ENCODE results near the gene TRMO. TPM values are rescaled to one million over a fixed set of nuclear protein-coding genes. Genes with fewer than 3 reads are reported as not detected.

TRMO gene
- total and polyA plus RNA-seq, 9 of the 15 experiments (the other 6 are each of a cell fraction or from before 2014, with no cell fraction given): 5.6 to 22.4 (median 16.2) TPM

GRCh38 chr9:97889941-97890887 is 32.1 kb downstream of the TRMO start:
- peak; percentile 70 for FAIRE-seq
- CTCF ChIA-PET (ENCODE audit: low intra/inter-chr PET ratio): interaction anchor here (1.0 to 1.1 kb wide), 2 partner anchors 11 to 374 kb away, joined by 3 read pairs; no protein-coding TSS in a partner anchor
- Histone ChIP-seq H3K4me1 (replicated peaks in 1 of 2; ENCODE audit: control insufficient read depth in 2 of 2, insufficient read depth in 2 of 2, low read length in 2 of 2) (no peaks in the 10 kb centered on the region), H3K79me2 (ENCODE audit: control insufficient read depth, insufficient read depth, low read length) (no peaks in the 10 kb centered on the region), H3K9ac (ENCODE audit: insufficient read depth in 1 of 2, low read depth in 2 of 2, low read length in 2 of 2) (no peak overlapping the region), H2AFZ (ENCODE audit: low read depth, low read length) (peak overlapping the region; percentile 53; the same call in 1 of the 2 replicates), H4K20me1 (replicated peaks; ENCODE audit: control insufficient read depth, insufficient read depth, low read length) (no peaks in the 10 kb centered on the region), H3K9me1 (ENCODE audit: control insufficient read depth, insufficient read depth, low read length) (no peaks in the 10 kb centered on the region), H3K27ac (ENCODE audit: extremely low read depth, low read depth, low read length) (no peak overlapping the region), H3K36me3 (ENCODE audit: control insufficient read depth, insufficient read depth, low read length) (no peaks in the 10 kb centered on the region), H3K27me3 (ENCODE audit: control insufficient read depth in 2 of 2, insufficient read depth in 2 of 2, low read length in 2 of 2) (peaks cover 14 to 27% of the 10 kb centered on the region in 2 experiments; a peak in 4 of 5 replicates), H3K4me3 (no peak overlapping the region), H3K4me2 (ENCODE audit: insufficient read depth, low read length) (no peak overlapping the region), H3K9me3 (replicated peaks; ENCODE audit: control insufficient read depth, insufficient read depth, low read depth, low read length) (no peaks in the 10 kb centered on the region; the same call in 1 of the 2 replicates)
- no TSS peak for BruUV-seq (replicated peaks)
- ATAC-seq: peak; percentile 92
- intact Hi-C loops (cut with micrococcal nuclease): loop anchor here (10.0 kb wide), 1 partner anchor 425 kb away; no protein-coding TSS in a partner anchor
- 8% methylated on average over 9 of the region's 9 CpGs for WGBS (ENCODE audit: insufficient coverage, low coverage, missing lambda C conversion rate)
- peak; percentile 69 to 83 (median 80) for DNase-seq (ENCODE audit: extremely low read depth in 1 of 4, low spot score in 3 of 4)
- in situ Hi-C loops (cut with MboI): loop anchor here (10.0 kb wide), 1 partner anchor 165 kb away; no protein-coding TSS in a partner anchor
- POLR2A ChIA-PET: interaction anchor here (0.6 to 1.5 kb wide), 10 partner anchors 10 to 243 kb away, joined by 3 to 5 read pairs (median 3); no protein-coding TSS in a partner anchor
- TF ChIP-seq YY1 (IDR thresholded peaks at IDR 0.05; ENCODE audit: borderline replicate concordance in 1 of 3, control insufficient read depth in 1 of 3, extremely low read depth in 1 of 3, insufficient read depth in 3 of 3, insufficient read length in 1 of 3, insufficient replicate concordance in 2 of 3, low read depth in 1 of 3, low read length in 2 of 3) (peak in 1 of 3 experiments; percentile 41), JUND (IDR thresholded peaks at IDR 0.05; ENCODE audit: borderline replicate concordance, low read depth, low read length) (no peak), JUND (tag; IDR thresholded peaks at IDR 0.05; ENCODE audit: borderline replicate concordance, low read depth, low read length) (no peak), FOXK2 (conservative IDR thresholded peaks at IDR 0.05 in 1 of 2, IDR thresholded peaks at IDR 0.05 in 1 of 2; ENCODE audit: low read depth in 2 of 2) (no peak), DLX4 (CRISPR knock-in tag; IDR thresholded peaks at IDR 0.05) (no peak), GTF2A2 (tag; IDR thresholded peaks at IDR 0.05) (no peak), ZNF24 (IDR thresholded peaks at IDR 0.05) (peak; percentile 45; the same call in 1 of the 2 replicates), ZNF583 (CRISPR knock-in tag; IDR thresholded peaks at IDR 0.05) (no peak), BRF2 (IDR thresholded peaks at IDR 0.05; ENCODE audit: borderline replicate concordance, insufficient read depth, insufficient read length) (no peak), SMC3 (conservative IDR thresholded peaks at IDR 0.05; ENCODE audit: insufficient read depth, low read depth, low read length) (peak; percentile 58), FOXA3 (CRISPR knock-in tag; conservative IDR thresholded peaks at IDR 0.05 in 1 of 2, IDR thresholded peaks at IDR 0.05 in 1 of 2) (no peak), MAX (CRISPR knock-in tag; IDR thresholded peaks at IDR 0.05) (0 out of 2 replicates have a peak, but pooled peaks have one; percentile 29), ZNF133 (CRISPR knock-in tag; IDR thresholded peaks at IDR 0.05) (no peak), MCM2 (IDR thresholded peaks at IDR 0.05; ENCODE audit: low read depth) (no peak), MCM7 (IDR thresholded peaks at IDR 0.05) (no peak), PHF20 (IDR thresholded peaks at IDR 0.05; ENCODE audit: partially characterized antibody) (no peak), PCBP2 (IDR thresholded peaks at IDR 0.05; ENCODE audit: low read depth, low read length, poor library complexity, severe bottlenecking) (no peak), ZNF263 (CRISPR knock-in tag; IDR thresholded peaks at IDR 0.05; ENCODE audit: borderline replicate concordance) (no peak), STAG1 (CRISPR knock-in tag; IDR thresholded peaks at IDR 0.05; ENCODE audit: borderline replicate concordance) (no peak)
